Stimulated activated CD4-positive, alpha-beta T cell treated with anti-CD3 and anti-CD28 coated beads, Interleukin-12 subunit alpha, Interleukin-12 subunit beta, amount 100 ng/mL, for 4 hours (primary cell): ENCODE data around the gene ERBB4.

Experiments used
- DNase-seq: peaks from one replicate; pipeline ENCODE4 v3.0.0-alpha.2; 2020

Gene ERBB4

DNA sequence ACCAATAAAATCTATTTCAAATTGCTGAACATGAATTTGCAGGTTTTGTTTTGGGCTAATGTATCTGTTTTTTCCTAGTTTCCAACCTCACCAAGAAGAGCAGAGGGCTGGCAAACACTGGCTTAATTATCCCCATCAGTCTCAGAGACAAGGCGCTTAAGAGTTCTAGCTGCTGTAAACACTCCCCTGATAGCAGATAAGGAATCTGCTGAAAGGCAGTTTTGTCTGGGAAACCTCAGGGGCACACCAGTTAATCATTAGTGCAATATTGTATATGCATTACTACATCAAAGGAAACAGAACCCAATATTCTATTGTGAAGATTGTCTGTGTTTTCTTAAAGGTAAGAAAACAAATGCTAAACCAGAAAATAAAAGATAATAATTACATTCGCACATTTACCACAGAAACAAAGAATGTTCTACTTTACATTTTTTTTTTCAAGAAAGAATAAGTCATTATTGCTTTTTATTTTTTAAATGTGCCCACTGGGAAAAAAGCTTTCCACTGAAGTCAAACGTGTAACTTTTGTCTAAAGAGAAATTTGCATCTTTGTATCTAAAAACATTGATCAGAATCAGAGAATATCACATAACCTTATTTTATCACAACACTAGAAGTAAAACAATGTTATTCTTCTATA is 179.1 kb downstream of the ERBB4 start:
- DNase-seq: no peak

DNA sequence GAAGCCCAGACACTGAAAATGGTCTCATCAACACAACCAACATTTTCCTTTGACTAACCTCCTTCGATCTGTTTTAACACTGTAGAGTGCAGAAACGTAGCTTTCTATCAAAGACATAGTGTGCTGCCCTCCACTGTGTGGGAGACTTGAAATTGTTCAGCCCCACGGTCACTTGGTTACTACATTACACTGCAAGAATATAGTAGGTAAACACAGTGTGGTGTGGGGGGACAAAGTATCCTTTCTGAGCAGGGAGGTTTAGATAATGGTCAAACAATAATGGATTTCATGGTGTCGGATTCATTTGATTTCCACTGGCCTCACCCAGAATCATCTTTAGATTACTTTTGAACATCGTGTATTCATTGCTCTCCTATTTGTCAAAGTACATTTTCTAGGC is 181.0 kb downstream of the ERBB4 start:
- no peak for DNase-seq

DNA sequence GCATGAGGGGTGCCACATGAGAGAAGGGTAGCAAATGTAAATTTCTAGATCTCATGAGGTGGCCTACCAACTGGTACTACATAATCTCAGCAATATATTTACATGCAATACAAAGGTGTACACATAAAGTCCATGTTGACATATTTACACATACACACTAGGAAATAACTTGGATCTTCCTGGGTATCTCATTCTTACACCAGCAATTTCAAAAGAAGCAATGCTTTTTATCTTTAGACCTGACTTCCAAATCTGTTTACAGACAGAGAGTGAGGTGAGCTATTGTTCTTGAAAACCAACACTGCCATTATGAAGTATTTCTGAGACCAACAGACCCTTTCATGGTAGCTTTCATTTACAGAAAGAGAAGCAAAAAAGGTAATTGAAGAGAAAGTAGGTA is 184.2 kb downstream of the ERBB4 start:
- DNase-seq: no peak

DNA sequence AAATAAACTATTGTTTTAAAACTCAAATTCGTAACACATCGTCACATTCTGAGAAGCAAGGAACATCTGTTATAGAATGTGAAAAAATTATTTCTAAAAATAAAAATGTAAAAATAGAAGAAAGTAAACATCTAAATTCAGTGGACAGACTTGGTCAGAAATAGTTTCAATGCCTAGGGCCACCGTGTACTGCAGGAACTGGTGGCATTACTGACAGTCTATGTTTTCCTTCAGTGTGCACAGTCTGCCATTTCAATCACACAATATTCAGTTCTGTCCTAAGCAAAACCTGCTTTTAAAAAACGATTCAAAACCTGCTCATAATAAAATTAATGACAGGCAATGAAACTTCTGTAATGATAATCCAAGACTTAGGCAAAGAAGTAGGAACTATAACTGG is 190.1 kb downstream of the ERBB4 start:
- no peak for DNase-seq

DNA sequence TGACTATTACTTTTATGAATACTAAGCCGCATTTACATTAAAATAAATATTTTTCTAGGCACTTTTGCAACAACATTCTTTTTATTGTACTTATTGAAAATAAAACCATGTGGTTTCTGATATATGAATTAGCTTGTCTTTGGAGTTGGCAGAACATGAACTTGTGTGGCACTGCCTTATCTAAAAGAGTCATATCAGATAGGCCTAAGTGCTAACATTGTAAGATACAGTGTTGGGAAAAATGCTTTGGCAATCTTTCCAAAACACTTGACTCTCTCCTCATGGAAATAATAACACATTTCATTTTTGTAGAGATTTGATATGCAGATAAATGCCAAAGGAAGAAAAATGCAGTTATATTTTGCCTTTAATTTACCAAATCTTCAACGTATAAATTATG is 191.7 kb downstream of the ERBB4 start:
- no peak for DNase-seq

DNA sequence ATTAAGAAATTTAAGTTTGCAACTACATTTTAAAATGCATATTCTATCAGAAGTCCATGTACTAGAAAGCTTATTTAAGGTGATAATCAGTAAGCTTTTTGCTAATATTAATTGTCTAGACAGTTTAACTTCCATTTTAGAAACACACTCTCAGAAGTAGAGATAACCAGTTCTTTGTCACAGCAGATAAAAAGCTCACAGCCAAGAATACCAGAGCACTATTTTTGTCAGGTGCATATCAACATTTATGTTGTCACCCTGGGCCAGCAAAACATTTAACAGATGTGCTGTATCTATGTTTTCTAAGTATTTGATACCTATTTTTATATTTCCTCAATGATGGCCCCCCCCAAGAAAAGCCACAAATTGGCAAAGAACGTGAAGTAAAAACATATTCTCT is 192.6 kb downstream of the ERBB4 start:
- DNase-seq: no peak

DNA sequence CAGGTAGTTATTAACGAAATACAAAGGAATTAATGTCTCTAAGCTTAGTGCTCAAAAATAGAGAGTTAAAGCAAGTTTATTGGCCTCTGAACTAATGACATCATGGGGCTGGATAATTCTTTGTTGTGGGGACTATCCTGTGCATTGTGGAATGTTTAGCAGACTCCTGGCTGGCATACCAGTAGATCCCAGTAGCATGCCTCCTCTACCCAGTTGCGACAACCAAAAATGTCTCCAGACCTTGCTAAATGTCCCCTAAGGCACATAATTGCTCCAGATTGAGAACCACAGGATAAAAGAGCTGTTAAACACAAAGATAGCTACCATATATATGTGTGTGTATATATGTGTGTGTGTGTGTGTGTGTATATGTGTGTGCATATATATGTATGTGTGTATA is 194.5 kb downstream of the ERBB4 start:
- DNase-seq: no peak

DNA sequence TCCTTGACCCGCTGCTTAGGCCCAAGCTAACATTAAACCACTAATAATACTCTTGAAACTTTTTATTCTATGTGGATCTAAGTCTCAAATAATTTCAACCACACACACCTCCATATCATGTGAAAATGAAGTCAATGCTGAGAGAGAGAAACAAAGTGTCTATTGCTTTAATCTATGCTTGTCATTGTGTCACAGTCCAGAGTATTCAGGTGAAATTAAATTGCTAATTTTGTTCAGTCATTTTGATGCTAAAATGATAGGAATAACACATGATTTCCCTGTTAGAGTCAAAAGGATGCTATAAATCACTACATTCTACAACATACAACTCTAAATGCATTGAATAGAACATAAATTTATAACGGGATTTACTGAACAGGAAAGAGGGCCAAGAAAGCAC is 195.4 kb downstream of the ERBB4 start:
- no peak for DNase-seq

DNA sequence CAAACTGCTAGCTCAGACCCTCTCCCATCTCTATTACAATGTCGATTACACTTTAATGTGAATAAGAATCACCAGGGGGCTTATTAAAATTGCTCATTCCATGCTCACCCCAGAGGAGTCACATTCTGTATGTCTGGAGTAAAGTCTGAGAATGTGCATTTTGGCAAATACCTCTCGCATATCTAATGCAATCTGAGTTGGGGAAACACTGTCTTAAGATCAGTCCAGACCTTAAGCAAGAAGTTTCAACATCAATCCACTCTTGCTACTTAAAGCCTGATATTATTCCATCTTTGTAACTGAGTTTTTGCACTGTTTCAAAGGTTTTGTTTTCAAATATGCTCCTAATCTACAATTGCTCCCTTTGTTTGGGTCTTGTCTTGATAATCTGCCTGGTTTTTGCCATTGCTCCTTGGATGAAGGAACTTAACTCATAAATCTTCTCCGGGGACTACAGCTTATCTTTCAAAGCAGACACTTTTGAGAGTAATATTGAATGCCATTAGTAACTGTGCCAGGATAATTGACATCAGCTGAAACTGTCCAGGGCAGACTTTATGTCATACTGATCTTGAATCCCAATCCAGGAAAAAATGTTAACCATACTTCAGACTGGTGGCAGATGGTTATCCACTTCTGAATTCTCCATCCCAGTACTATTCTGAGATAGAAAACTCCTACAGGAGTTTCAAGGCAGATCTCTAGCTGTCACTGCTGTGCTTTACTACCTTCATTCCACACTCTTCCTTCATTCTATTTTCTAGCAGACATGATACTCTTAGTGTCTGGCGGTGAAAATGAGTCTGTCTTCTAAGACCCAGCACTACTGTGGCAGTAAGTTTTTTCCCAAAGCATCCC is 200.9 kb downstream of the ERBB4 start:
- DNase-seq: no peak

DNA sequence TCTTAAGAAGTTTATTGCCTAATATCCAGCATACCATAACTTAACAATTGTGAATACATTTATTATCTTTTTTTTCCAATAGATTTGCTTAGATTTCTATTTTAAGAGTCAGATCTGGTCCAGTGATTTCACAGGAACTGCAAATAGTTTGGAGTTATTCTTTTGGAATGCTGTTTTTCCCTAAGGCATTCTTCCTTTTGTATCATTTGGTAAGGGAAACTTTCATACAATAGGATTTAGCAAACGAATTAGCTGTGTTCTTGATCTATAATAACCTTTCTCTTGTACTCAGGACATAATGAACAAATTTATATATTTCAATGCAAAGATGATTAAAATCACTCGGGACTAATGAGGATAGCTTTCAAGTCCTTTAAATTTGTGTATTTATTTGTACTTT is 201.6 kb downstream of the ERBB4 start:
- DNase-seq: no peak

DNA sequence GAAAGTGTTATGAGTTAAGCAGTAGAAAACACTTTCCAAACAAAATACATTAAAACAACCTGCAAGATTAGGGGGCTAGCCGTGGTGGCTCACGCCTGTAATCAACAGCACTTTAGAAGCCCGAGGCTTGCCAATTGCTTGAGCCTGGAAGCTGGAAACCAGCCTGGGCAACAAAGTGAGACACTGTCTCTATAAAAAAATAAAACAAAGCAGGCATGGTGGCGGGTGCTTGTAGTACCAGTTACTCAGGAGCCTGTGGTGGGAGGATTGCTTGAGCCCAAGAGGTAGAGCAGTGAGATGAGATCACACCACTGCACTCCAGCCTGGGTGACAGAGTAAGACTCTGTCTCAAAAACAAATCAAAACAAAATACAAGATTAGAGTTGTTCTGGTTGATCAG is 208.3 kb downstream of the ERBB4 start:
- no peak for DNase-seq

DNA sequence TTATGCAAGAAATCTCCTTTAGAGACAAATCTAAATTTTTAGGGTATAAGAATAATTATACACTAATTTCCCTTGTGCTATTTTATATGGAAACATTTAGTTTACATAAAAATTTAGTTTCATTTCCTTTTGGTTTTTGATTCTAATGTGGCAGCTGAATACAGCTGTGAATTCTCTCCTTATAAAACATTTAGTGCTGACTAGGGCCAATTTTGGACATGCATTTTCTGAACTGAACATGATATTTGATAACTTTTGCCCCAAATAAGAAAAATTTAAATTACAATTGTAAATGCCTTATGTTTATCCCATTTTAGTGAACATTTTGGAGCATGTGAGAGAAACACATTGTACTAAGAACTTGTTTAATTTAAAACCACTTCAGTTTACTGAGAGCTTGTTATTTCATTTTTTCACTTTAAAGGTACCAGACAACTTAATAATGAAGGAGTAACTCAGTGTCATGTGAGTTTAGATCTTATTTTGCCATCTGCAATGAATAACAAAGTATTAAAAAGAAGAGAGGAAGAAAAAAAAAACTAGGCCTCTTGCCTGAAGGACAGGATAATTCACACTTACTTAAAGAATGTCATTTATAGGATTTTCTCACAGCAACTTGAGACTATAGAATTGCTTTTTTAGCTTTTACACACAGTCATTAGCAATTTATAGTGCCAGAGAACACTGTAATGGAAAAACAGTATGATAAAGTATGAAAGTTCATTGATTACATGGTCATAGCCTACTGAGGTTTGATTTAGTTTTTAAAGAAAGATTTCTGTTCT is 209.7 kb downstream of the ERBB4 start:
- DNase-seq: no peak

DNA sequence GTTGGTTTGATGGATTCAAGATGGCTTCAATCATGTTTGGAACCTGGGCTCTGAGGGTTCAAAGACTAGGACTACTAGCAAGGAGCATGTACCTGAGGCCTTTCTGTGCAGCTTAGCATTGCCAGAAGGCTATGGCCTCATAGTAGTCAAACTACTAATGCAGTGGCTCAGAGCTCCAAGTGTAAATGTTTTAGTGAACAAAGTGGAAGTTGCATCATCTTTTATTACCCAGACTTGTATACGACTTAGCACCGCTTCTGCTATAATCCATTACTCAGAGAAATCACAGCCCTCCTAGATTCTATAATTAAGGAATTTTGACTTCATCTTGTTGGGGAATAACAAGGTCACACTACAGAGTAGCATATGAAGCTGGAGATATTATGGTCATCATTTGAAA is 210.5 kb downstream of the ERBB4 start:
- no peak for DNase-seq

DNA sequence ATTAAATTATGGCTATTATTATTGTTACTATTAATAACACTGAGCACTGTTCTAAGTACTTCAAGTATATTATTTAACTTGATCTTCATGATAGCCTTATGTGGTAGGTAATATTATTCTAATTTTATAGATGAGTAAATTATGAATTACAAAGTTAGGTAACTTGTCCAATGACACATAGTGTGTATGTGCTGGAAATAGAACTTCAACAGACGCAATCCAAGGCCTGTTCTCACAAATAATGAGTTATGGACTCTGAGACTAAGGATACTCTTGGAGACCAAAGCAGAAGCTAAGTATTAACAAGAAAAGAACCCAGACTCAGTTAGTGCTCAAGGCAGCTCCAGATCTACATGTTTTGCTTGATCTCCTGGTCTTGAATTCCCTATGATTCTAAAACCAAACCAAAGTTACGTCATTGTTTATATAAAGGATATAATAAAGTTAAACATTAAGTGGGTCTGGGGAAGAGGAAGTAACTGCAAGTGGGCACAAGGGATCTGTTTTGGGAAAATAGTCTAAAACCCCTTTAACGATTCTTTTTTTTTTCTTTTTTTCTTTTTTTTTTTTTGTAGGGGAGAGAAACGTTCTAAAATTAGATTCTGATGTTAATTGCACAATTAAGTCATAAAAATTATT is 211.3 kb downstream of the ERBB4 start:
- no peak for DNase-seq

DNA sequence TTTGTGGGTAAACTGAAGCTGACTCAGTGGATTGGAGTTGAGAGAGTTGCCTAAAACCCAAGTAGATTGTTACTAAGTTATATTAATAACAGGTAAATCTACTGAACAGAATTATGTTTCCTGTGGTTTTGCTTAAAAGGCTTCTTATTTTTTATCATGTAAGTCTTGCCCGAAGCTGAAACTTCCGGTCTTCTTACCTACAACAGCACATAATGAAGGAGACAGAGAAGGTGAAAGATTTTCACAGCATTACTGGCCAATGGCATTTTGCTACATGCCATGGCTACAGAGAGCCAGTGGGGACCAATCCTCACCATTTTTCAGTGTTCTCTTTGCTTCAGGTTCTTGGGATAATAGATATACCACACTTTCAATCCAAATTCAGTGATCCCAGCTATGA is 220.0 kb downstream of the ERBB4 start:
- no peak for DNase-seq

DNA sequence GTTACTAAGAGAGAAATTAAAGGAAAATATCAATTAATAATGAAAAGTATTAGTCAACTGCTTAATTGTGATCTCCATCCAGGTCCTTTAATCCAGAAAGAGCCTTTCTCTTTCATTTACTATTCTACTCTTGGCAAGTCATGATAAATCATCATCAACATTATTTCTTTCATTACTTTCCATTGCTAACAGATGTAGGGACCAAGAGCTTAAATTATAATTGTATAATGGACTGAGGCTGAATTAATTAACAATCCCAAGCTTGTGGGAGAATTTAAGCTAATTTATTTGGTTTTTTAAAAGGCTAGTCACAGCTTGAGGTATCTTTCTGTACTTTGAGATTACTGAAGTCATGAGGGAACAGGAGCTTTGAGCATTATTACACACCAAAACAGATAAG is 223.9 kb downstream of the ERBB4 start:
- DNase-seq: no peak

DNA sequence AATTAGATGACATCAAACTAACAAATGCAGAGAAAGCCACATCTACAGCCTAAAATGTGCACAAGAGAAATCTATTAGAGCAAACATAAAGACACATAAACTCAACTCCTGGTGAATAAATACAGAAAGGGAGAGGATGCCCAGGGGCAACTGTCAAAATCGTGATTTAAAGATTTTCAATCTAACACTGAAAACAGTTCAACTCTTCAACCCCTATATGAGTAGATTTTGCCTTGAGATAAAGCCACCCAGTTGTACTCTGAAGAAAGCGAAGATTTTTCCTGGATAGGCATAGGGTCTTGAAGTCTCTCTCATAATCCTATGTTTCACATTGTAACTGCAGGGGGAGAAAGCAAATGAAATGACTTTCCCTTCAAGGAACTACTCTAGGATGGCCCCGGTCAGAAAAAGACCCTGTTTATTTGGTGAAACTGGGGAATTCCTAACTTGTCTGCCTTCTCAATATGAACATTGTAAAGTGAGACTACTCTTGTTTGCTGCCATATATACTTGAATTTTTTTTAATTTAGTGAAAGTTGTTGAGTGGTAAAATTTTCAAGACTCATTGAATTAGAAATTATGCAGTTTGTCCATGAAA is 226.7 kb downstream of the ERBB4 start:
- DNase-seq: no peak

DNA sequence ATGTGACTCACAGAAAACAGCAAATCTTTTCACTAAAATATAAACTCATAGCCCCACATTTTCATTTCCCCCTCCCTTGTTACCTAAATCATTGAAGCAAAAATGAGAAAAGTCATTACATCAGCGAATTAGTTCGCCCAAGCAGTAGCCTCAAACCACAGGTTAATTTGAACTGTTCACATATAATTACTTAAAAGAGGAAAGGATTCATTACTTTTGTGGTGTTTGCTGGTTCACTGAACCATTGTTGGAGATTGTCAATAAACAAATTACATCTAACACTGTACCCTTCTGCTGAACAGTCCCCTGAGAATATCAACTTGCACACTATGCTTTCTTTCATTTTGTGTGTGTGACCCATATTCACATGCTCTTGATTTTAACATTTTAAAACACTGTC is 238.7 kb downstream of the ERBB4 start:
- no peak for DNase-seq

DNA sequence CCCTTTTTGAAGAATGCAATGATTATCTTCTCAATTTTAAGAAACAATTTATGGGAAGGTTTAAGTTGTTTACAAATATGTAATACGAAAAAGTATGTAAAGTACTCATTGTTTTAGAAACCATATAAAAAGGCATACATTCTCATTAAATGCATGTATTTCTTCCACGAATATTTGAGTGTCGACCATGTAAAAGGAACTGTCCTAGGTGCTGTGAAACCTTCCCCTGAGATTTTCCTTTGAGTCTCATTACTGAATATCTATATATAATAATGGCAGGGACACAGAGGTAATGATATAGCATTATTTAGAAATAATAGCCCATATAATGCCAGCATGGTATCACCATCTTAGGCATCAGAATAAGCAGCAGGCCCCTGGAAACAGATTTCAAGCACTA is 239.3 kb downstream of the ERBB4 start:
- DNase-seq: no peak

DNA sequence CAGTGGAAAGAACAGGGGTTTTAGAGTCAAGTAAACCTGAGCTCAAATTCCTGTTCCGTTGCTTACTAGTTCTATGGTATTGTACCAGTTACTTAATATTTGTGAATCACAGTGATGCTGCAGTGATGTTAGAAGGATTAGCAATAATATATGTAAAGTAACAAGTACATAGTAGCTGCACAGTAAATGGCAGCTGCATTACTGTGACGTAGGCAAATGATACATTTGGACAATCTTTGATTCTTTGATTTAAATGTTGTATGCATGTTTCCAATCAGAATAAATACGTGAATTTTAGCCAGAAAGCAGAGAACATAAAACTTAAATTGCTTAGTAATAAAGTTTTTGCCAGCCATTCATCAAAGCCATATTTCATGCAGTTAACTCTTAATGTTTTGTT is 243.0 kb downstream of the ERBB4 start:
- no peak for DNase-seq

DNA sequence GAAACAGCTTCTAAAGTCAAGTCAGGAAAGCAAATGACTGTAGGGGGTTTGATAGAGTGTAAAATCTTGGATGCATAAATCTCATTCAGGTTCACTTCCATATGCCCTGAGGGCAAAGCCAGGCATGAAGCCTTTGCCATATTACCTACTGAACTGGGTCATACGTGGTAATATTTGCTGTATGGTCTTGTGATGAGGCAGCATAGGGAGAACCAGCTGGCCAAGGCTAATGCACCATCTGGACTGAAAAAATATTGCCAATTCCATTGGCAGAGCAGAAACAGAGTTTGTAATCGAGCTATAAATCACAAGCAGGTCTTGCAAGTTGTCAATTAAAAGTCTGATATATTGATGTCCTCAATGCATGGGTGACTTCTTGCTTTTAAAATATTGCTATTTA is 243.8 kb downstream of the ERBB4 start:
- DNase-seq: no peak

DNA sequence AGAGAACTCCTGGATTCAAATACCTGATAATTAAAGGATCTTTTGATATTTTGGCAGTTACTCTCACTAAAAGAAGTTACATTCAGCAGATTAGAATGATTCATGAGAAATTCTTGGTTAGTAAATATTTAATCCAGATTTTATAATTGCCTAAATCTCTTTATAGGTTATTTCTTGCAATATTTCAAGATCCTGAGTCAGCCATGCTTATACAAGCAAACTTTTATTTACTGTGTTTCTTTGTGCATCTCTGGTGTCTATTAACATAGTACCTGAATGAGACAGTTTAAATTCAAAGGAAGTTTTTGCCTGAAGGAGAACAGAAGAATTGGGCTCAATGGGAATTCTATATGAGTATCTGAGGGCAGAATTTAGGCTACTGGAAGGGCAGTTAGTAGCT is 249.3 kb downstream of the ERBB4 start:
- DNase-seq: no peak

DNA sequence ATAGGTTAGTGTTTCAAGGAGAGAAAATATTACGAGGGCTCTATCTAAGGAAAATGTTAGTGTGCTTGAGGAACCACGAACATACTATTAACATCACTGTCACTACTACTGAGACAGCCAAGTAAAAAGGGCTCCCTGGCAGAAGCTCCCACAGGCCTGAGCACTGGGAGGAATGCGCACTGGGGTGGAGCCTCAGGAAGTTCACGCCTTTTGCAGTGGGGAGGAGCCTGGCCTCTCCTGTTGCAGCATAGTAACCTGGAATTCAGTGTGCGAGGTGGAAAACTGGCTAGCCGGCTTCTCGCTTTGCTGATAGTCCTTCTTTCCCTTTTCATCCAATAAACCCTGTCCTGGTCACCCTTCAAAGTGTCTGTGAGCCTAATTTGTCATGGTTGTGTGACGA is 250.3 kb downstream of the ERBB4 start:
- no peak for DNase-seq
